HG03460 (cell line): Measurements from ENCODE around the gene DDIT3.

Experiments
- ATAC-seq: cut with Tn5 transposase; IDR thresholded peaks from one replicate; pipeline ENCODE4 v1.9.1; 2021; ENCODE audit not compliant: unreplicated experiment

Gene DDIT3

DNA sequence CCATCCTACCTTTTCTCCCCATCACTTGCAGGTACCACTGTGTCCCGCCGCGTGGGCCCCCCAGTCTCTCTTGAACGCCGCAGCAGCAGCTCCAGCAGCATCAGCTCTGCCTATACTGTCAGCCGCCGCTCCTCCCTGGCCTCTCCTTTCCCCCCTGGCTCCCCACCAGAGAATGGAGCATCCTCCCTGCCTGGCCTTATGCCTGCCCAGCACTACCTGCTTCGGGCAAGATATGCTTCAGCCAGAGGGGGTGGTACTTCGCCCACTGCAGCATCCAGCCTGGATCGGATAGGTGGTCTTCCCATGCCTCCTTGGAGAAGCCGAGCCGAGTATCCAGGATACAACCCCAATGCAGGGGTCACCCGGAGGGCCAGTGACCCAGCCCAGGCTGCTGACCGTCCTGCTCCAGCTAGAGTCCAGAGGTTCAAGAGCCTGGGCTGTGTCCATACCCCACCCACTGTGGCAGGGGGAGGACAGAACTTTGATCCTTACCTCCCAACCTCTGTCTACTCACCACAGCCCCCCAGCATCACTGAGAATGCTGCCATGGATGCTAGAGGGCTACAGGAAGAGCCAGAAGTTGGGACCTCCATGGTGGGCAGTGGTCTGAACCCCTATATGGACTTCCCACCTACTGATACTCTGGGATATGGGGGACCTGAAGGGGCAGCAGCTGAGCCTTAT lies 49.9 kb downstream of the DDIT3 start:
- no peak for ATAC-seq

GRCh38 chr12:57469296-57470164 lies 50.8 kb downstream of the DDIT3 start:
- ATAC-seq: no peak

DNA sequence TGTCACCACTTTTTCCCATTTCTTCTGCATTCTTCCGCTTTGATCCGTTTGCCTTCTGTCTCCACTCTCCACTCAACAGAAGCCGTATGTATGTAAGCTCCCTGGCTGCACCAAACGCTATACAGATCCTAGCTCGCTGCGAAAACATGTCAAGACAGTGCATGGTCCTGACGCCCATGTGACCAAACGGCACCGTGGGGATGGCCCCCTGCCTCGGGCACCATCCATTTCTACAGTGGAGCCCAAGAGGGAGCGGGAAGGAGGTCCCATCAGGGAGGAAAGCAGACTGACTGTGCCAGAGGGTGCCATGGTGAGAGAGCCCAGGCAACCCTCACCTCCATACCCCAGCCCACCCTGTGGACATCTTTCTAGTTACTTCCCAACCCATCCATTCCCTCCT lies 52.4 kb downstream of the DDIT3 start:
- ATAC-seq: no peak

DNA sequence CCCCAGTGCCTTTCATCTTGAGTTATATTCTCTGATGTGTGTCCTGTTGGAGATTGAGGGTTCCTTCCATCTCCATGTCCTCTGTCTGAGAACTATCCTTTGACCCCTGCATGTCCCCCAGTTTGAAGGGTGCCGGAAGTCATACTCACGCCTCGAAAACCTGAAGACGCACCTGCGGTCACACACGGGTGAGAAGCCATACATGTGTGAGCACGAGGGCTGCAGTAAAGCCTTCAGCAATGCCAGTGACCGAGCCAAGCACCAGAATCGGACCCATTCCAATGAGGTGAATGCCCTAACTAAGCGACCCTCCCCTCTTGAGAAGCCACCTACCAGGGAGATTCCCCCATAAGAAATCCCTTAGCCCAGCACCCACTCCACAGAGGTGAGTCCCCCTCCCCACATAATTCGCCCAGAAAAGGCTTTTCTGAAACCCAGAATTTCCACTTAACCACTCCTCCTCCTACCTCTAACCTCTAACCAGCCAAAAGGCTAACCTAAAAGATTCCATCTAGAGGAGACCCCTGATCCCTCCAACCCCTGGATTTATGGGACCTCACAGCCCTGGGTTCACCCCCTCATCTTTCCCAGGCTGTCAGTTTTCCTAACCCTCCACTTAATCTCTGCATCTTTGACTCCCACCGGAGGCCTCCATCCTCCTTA lies 53.0 kb downstream of the DDIT3 start:
- ATAC-seq: no peak
